ENCODE data around the gene KIAA1549. TPM values are rescaled to one million over a fixed set of nuclear protein-coding genes. Genes with fewer than 3 reads are reported as not detected.

The KIAA1549 gene
- total and polyA plus RNA-seq, 2 of the 8 experiments (the other 6 are each of a cell fraction or from before 2014, with no cell fraction given) = 6.5 to 17.3 TPM

DNA sequence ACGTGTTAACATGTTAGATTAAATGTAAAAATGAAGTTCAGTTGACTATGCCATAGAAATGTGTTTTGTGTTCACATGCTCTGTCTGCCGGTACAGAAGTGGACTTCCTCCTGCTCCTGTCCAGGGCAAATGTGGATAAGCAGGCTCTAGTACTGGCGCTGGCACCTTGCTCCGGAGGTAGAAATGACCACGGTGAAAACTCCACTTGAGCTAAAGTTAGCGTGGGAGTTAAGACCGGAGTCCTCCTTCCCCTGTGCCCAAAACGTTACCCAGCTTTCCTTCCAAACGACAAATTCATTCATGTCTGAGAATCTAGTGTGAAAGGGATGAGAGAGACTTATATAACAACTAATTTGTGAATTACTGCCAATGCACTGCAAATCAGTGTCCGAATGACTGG, 148.2 kb downstream of the KIAA1549 start:
- POLR2A ChIA-PET (ENCODE audit: partially characterized antibody) = no interaction called here
- H2BK15ac ChIP-seq (ENCODE audit: low read length) = no peak overlapping the region
- TF ChIP-seq TAF1 (IDR thresholded peaks at IDR 0.05; ENCODE audit: low read depth, low read length) (no peak), SAP30 (IDR thresholded peaks at IDR 0.05; ENCODE audit: insufficient read depth, insufficient replicate concordance, low read length) (no peak), CREB1 (IDR thresholded peaks at IDR 0.05) (no peak), GABPA (IDR thresholded peaks at IDR 0.05; ENCODE audit: borderline replicate concordance, insufficient read depth, low read length) (no peak), BACH1 (IDR thresholded peaks at IDR 0.05; ENCODE audit: low read length) (no peak), KDM4A (IDR thresholded peaks at IDR 0.05; ENCODE audit: low read depth, low read length, severe bottlenecking) (no peak), ZNF274 (IDR thresholded peaks at IDR 0.05; ENCODE audit: borderline replicate concordance, extremely low read depth, low read length) (no peak), TBP (IDR thresholded peaks at IDR 0.05; ENCODE audit: low read depth, low read length) (no peak), BRCA1 (IDR thresholded peaks at IDR 0.05; ENCODE audit: low read depth, low read length) (no peak), KDM1A (IDR thresholded peaks at IDR 0.05; ENCODE audit: borderline replicate concordance, low read length) (no peak), SIN3A (conservative IDR thresholded peaks at IDR 0.05 in 1 of 2, IDR thresholded peaks at IDR 0.05 in 1 of 2; ENCODE audit: low read depth in 1 of 2, low read length in 2 of 2) (no peak), FOSL1 (IDR thresholded peaks at IDR 0.05; ENCODE audit: insufficient read depth, low read depth, low read length) (no peak)

More for the DNA sequence above, 148.2 kb downstream of the KIAA1549 start:
- Histone ChIP-seq H3K4me3 (ENCODE audit: extremely low read depth in 1 of 4, insufficient read depth in 2 of 4, low read depth in 3 of 4, low read length in 4 of 4) (no peak overlapping the region), H3K4me2 (ENCODE audit: insufficient read depth in 1 of 2, low read depth in 2 of 2, low read length in 2 of 2) (no peak overlapping the region), H3K79me1 (ENCODE audit: low read depth, low read length) (no peaks in the 10 kb centered on the region), H2BK20ac (ENCODE audit: low read length) (no peak overlapping the region), H3K9me3 (ENCODE audit: insufficient read depth in 2 of 2, low read depth in 1 of 2, low read length in 1 of 2) (no peaks in the 10 kb centered on the region), H3K4me1 (replicated peaks in 1 of 4; ENCODE audit: control insufficient read depth in 3 of 4, insufficient read depth in 4 of 4, low read length in 3 of 4) (no peaks in the 10 kb centered on the region), H3K18ac (ENCODE audit: extremely low read depth, low read length) (no peak overlapping the region), H4K91ac (replicated peaks; ENCODE audit: insufficient read length, low read length) (no peak overlapping the region), H3K23me2 (ENCODE audit: low read depth, low read length) (no peaks in the 10 kb centered on the region), H2BK120ac (replicated peaks; ENCODE audit: low read depth, low read length) (no peak overlapping the region), H3K9ac (replicated peaks in 1 of 4; ENCODE audit: extremely low read depth in 1 of 4, low read depth in 3 of 4, low read length in 3 of 4) (no peak overlapping the region), H3K56ac (replicated peaks; ENCODE audit: insufficient read length, low read depth, low read length) (no peak overlapping the region), H3K23ac (ENCODE audit: insufficient read length) (no peak overlapping the region), H3K79me2 (ENCODE audit: control insufficient read depth in 1 of 2, insufficient read depth in 2 of 2, low read length in 2 of 2) (no peaks in the 10 kb centered on the region), H4K5ac (ENCODE audit: insufficient read length, low read depth, low read length) (no peak overlapping the region), H3K27me3 (replicated peaks in 1 of 4; ENCODE audit: control insufficient read depth in 3 of 4, extremely low read depth in 1 of 4, insufficient read depth in 3 of 4, low read length in 3 of 4) (no peaks in the 10 kb centered on the region), H3K27ac (ENCODE audit: low read depth, low read length) (no peak overlapping the region), H2BK12ac (ENCODE audit: low read depth, low read length) (no peak overlapping the region), H2AFZ (ENCODE audit: low read length) (no peak overlapping the region), H3K36me3 (ENCODE audit: control insufficient read depth in 2 of 4, insufficient read depth in 4 of 4, low read length in 3 of 4) (peaks cover 0 to 14% (median 7%) of the 10 kb centered on the region in 4 experiments; a peak in 3 of 8 replicates), H4K20me1 (replicated peaks in 1 of 2; ENCODE audit: control insufficient read depth in 1 of 2, insufficient read depth in 2 of 2, low read length in 2 of 2) (no peaks in the 10 kb centered on the region), H2BK5ac (ENCODE audit: low read depth, low read length) (no peak overlapping the region), H4K8ac (ENCODE audit: extremely low read depth, insufficient read depth, low read length) (no peak overlapping the region), H3K4ac (replicated peaks; ENCODE audit: insufficient read length, low read depth, low read length) (no peak overlapping the region), H2AK5ac (ENCODE audit: low read depth, low read length) (no peak overlapping the region), H3K14ac (ENCODE audit: insufficient read length) (no peak overlapping the region)
- DNase-seq (ENCODE audit: low read depth in 1 of 2, low spot score in 2 of 2) (no peak), FAIRE-seq (no peak)
- WGBS, 2 experiments (ENCODE audit: extremely low coverage in 1 of 2, insufficient coverage in 1 of 2, insufficient read length in 1 of 2, insufficient replicate concordance in 2 of 2, low coverage in 1 of 2, low lambda C conversion rate in 2 of 2, missing lambda C conversion rate in 1 of 2) = 89% methylated on average over 10 of the region's 10 CpGs; no CpG with 5 or more reads in 1 of the 2 experiments
- CTCF ChIA-PET (ENCODE audit: partially characterized antibody) = interaction anchor here (1.1 to 2.1 kb wide), 2 partner anchors 8 to 54 kb away, joined by 3 to 4 read pairs; no protein-coding TSS in a partner anchor

All from H1 (cell line).